ENCODE measurements around the gene DLGAP4. TPM values are rescaled to one million over a fixed set of nuclear protein-coding genes. Genes with fewer than 3 reads are reported as not detected.

The DLGAP4 gene
- polyA plus RNA-seq, 1 donor (not counting 4 experiments of a cell fraction or from before 2014, with no cell fraction given) = 9.6 TPM

- no peaks in the 10 kb centered on the region for H3K79me2 ChIP-seq (ENCODE audit: control insufficient read depth, insufficient read depth, low read length)
- dilution Hi-C loops (cut with MboI; ENCODE audit: extremely low pct_ligation_motif_present, low sequenced_read_pairs) = no loop called here
- FAIRE-seq = no peak
Measured at GRCh38 chr20:36402708-36403107, 96.6 kb downstream of the DLGAP4 start.

DNA sequence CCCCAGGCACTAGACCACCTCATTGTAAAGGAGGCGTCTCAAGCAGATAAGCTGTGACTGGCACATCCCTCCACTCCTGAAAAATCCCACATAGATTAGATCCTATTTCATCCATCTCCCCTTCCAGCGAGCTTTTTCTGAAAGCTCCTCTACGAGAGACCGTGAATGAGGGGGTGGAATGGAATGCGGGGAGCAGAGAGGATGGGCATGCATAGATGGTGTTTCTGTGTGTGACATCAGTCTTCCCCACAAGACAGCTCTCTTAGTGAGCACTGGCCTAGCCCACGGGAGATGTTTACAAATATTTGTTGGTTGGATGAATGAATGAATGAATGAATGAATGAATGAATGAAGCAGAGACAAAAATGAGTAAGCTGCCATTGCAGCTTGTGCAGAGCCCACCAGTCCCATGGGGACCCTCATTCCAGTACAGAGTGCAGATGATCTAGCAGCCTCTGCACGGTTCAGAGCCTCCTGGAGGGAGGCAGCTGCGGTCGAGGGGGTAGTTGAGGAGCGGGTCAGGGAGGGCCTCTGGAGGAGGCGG, 98.4 kb downstream of the DLGAP4 start:
- H3K27me3 ChIP-seq (ENCODE audit: control insufficient read depth, extremely low read depth, insufficient read depth, low read length) = peaks cover 18% of the 10 kb centered on the region
- dilution Hi-C loops (cut with MboI; ENCODE audit: extremely low pct_ligation_motif_present, low sequenced_read_pairs) = no loop called here
- no peaks in the 10 kb centered on the region for H3K36me3 ChIP-seq (ENCODE audit: control insufficient read depth in 2 of 2, extremely low read depth in 1 of 2, insufficient read depth in 2 of 2, low read length in 2 of 2)
- H3K4me1 ChIP-seq (ENCODE audit: control insufficient read depth, extremely low read depth, insufficient read depth, low read length) = peaks cover 30% of the 10 kb centered on the region
- DNase-seq (ENCODE audit: low read depth, low spot score) (no peak), FAIRE-seq (no peak)
- H3K4me2 ChIP-seq (ENCODE audit: control insufficient read depth, extremely low read depth, insufficient read depth, low read depth, low read length) = no peak overlapping the region
- TF ChIP-seq, protein P1, sequence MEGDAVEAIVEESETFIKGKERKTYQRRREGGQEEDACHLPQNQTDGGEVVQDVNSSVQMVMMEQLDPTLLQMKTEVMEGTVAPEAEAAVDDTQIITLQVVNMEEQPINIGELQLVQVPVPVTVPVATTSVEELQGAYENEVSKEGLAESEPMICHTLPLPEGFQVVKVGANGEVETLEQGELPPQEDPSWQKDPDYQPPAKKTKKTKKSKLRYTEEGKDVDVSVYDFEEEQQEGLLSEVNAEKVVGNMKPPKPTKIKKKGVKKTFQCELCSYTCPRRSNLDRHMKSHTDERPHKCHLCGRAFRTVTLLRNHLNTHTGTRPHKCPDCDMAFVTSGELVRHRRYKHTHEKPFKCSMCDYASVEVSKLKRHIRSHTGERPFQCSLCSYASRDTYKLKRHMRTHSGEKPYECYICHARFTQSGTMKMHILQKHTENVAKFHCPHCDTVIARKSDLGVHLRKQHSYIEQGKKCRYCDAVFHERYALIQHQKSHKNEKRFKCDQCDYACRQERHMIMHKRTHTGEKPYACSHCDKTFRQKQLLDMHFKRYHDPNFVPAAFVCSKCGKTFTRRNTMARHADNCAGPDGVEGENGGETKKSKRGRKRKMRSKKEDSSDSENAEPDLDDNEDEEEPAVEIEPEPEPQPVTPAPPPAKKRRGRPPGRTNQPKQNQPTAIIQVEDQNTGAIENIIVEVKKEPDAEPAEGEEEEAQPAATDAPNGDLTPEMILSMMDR (optimal IDR thresholded peaks at IDR 0.05 in 1 of 3, IDR thresholded peaks at IDR 0.05 in 1 of 3, conservative IDR thresholded peaks at IDR 0.05 in 1 of 3; ENCODE audit: extremely low read depth in 1 of 3, insufficient read depth in 2 of 3, low read length in 3 of 3) = no peak
- TF ChIP-seq EZH2 (IDR thresholded peaks at IDR 0.05; ENCODE audit: low read length) = no peak
- H4K20me1 ChIP-seq (ENCODE audit: control insufficient read depth, extremely low read depth, insufficient read depth, low read length) = no peaks in the 10 kb centered on the region
- H3K4me3 ChIP-seq (ENCODE audit: control insufficient read depth in 2 of 3, extremely low read depth in 1 of 3, insufficient read depth in 2 of 3, low read depth in 1 of 3, low read length in 3 of 3) = no peak overlapping the region
- H3K79me2 ChIP-seq (ENCODE audit: control insufficient read depth, insufficient read depth, low read length) = no peaks in the 10 kb centered on the region
- H2AFZ ChIP-seq (ENCODE audit: control insufficient read depth, low read length) = no peak overlapping the region
- H3K27ac ChIP-seq (ENCODE audit: control insufficient read depth, insufficient read depth, low read length) = no peak overlapping the region
- H3K9me1 ChIP-seq (ENCODE audit: control insufficient read depth, extremely low read depth, insufficient read depth, low read length) = no peaks in the 10 kb centered on the region
- no peak overlapping the region for H3K9ac ChIP-seq (ENCODE audit: control insufficient read depth, extremely low read depth, insufficient read depth, low read length)
- no peaks in the 10 kb centered on the region for H3K9me3 ChIP-seq (ENCODE audit: control insufficient read depth, low read depth, low read length)

More at GRCh38 chr20:36402708-36403107, 96.6 kb downstream of the DLGAP4 start:
- TF ChIP-seq, protein P1 (optimal IDR thresholded peaks at IDR 0.05 in 1 of 3, IDR thresholded peaks at IDR 0.05 in 1 of 3, conservative IDR thresholded peaks at IDR 0.05 in 1 of 3; ENCODE audit: extremely low read depth in 1 of 3, insufficient read depth in 2 of 3, low read length in 3 of 3) = no peak
- TF ChIP-seq EZH2 (IDR thresholded peaks at IDR 0.05; ENCODE audit: low read length) = no peak
- H3K9me1 ChIP-seq (ENCODE audit: control insufficient read depth, extremely low read depth, insufficient read depth, low read length) = no peaks in the 10 kb centered on the region
- no peaks in the 10 kb centered on the region for H3K9me3 ChIP-seq (ENCODE audit: control insufficient read depth, low read depth, low read length)
- no peak overlapping the region for H3K4me2 ChIP-seq (ENCODE audit: control insufficient read depth, extremely low read depth, insufficient read depth, low read depth, low read length)
- H3K27ac ChIP-seq (ENCODE audit: control insufficient read depth, insufficient read depth, low read length) = no peak overlapping the region
- H3K27me3 ChIP-seq (ENCODE audit: control insufficient read depth, extremely low read depth, insufficient read depth, low read length) = peaks cover 18% of the 10 kb centered on the region
- no peak overlapping the region for H3K9ac ChIP-seq (ENCODE audit: control insufficient read depth, extremely low read depth, insufficient read depth, low read length)
- H3K4me3 ChIP-seq (ENCODE audit: control insufficient read depth in 2 of 3, extremely low read depth in 1 of 3, insufficient read depth in 2 of 3, low read depth in 1 of 3, low read length in 3 of 3) = no peak overlapping the region
- DNase-seq (ENCODE audit: low read depth, low spot score) = no peak
- peaks cover 18% of the 10 kb centered on the region for H3K4me1 ChIP-seq (ENCODE audit: control insufficient read depth, extremely low read depth, insufficient read depth, low read length)
- H4K20me1 ChIP-seq (ENCODE audit: control insufficient read depth, extremely low read depth, insufficient read depth, low read length) = no peaks in the 10 kb centered on the region
- no peaks in the 10 kb centered on the region for H3K36me3 ChIP-seq (ENCODE audit: control insufficient read depth in 2 of 2, extremely low read depth in 1 of 2, insufficient read depth in 2 of 2, low read length in 2 of 2)
- H2AFZ ChIP-seq (ENCODE audit: control insufficient read depth, low read length) = no peak overlapping the region
